ENCODE measurements around the gene PRR29. TPM values are rescaled to one million over a fixed set of nuclear protein-coding genes. Genes with fewer than 3 reads are reported as not detected.
"Not testable (repeated sequence)": the region's sequence is repeated elsewhere in the genome, so short reads cannot be mapped to it uniquely, and the experiment has no call there.

The PRR29 gene
- total RNA-seq, 1 donor from 2014 or later: 0.17 TPM

DNA sequence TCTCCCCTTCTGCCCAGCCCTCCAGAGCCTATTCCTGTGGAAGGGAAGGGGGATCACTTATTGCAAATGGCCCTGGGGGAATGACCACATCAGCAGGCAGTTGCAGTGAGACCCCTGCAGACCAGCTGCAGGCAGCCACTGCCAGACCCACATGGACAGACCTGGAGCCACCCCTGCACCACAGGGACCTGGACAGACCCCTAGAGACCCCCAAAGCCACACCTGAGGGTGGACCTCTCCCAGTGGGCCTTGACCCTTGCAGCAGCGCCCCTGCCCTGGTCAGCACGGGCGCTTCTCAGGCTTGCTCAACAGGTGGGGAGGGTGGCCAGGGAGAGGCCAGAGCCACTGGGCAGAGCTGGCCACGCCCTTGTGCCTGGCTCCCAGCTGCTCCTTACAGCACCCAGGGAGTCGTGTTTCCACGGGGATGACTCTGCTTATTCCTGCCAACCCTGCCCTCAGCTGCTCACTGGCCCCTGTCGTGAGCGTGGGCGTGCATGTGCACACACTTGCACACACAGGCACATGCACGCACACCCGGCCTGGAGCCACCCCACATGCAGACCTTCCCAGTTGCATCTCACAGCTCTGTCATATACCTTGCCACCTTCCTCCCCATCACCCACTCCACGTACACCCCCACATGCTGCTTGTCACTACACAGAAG lies 24.1 kb upstream of the PRR29 start:
- H3K4me3 ChIP-seq (ENCODE audit: low read depth, low read length): no peak overlapping the region
- no peak for DNase-seq (ENCODE audit: low read depth)
- no peak for TF ChIP-seq CTCF (conservative IDR thresholded peaks at IDR 0.05; ENCODE audit: low read depth, low read length)

GRCh38 chr17:63974594-63975192 lies 23.5 kb upstream of the PRR29 start:
- DNase-seq (ENCODE audit: low read depth): no peak
- no peak for TF ChIP-seq CTCF (conservative IDR thresholded peaks at IDR 0.05; ENCODE audit: low read depth, low read length)
- H3K4me3 ChIP-seq (ENCODE audit: low read depth, low read length): no peak overlapping the region

DNA sequence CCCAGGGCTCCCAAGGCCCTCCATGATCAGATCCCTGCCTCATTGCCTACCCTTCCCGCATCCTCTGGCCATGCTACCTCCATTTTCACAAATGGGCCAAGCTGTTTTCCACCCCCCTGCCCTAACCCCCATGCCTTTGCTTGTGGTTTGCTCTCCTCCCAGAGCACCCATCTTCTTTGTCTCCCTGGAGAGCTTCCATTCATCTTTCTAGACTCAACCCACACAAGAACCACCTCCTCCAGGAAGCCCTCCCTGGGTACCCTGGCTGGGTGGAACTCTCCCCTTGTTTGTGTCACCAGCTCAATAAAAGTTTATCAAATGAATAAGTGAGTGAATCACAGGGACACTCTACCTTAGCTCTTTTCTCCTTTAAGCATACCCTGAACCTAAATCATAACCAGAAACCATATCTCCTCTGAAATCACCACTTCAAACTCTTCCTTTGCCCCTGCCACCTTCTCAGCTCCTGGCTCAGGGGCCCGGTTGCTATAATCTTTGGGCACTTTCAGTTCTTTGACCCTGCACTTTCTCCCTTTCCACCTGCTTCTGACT lies 22.5 kb upstream of the PRR29 start:
- TF ChIP-seq CTCF (conservative IDR thresholded peaks at IDR 0.05; ENCODE audit: low read depth, low read length): no peak

DNA sequence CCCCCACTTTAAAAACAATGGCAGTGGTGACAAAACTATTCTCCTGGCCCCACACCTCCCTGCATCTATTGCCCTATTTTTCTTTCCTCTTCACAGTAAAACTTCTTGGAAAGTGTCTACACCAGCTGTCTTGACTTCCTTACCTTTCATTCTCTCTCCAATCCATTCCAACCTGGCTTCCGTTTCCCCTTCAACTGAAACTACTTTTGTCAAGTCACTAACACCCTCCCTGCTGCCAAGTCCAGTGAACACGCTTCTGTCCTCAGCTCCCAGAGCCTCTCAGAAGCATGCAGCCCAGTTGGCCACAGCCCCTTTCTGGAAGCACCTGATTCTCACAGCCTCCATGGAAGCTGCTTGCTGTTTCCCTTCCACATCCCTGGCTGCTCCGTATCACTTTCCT lies 21.4 kb upstream of the PRR29 start:
- no peak overlapping the region for H3K4me3 ChIP-seq (ENCODE audit: low read depth, low read length)
- no peak for DNase-seq (ENCODE audit: low read depth)
- no peak for TF ChIP-seq CTCF (conservative IDR thresholded peaks at IDR 0.05; ENCODE audit: low read depth, low read length)

More for the DNA sequence above, 22.5 kb upstream of the PRR29 start:
- no peak overlapping the region for H3K4me3 ChIP-seq (ENCODE audit: low read depth, low read length)
- DNase-seq (ENCODE audit: low read depth): no peak

- no peak overlapping the region for H3K4me3 ChIP-seq (ENCODE audit: low read depth, low read length)
- TF ChIP-seq CTCF (conservative IDR thresholded peaks at IDR 0.05; ENCODE audit: low read depth, low read length): no peak
- no peak for DNase-seq (ENCODE audit: low read depth)
Observed at GRCh38 chr17:63978272-63979200, 19.6 kb upstream of the PRR29 start.

- H3K4me3 ChIP-seq (ENCODE audit: low read depth, low read length); DNase-seq (ENCODE audit: low read depth): not testable (repeated sequence)
Observed at GRCh38 chr17:63982641-63983040, 15.5 kb upstream of the PRR29 start.

GRCh38 chr17:63983320-63983719 lies 14.8 kb upstream of the PRR29 start:
- DNase-seq (ENCODE audit: low read depth): no peak
- TF ChIP-seq CTCF (conservative IDR thresholded peaks at IDR 0.05; ENCODE audit: low read depth, low read length): no peak

More at GRCh38 chr17:63983320-63983719, 14.8 kb upstream of the PRR29 start:
- H3K4me3 ChIP-seq (ENCODE audit: low read depth, low read length): no peak overlapping the region

All from epithelial cell of proximal tubule (primary cell).